ENCODE results near the gene KPNB1.

DNA sequence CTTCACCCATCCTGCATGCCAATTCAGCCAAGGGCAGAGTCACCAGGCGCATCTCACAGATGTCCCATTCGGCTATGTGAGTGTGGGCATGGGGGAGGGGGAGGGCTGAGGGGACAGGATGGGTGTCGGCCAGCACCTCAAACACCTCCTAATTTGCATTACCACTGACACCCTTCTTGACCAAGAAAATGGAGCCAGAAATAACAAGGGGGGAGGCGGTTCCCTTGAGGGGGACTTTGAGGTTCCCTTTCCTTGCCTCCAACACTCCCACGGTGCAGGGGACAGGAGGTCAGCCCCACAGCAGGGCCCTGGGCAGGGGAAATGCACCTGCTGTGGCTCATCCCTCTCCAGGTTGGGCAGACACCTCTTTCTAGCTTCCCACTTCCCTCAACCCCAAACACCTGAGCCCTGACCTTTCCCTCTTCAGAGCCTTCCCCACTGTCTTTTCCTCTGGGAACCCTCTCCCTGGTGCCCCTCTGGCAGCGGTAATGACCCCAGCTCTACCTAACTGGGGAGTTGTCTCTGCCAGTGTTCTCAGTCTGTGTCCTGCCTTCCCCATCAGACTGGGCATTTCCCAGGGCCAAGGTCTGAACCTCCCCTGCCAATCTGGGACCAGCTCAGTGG is 65.2 kb downstream of the KPNB1 start:
- no peak for TF ChIP-seq EP300 (IDR thresholded peaks at IDR 0.05; ENCODE audit: borderline replicate concordance in 1 of 2, low read depth in 2 of 2, low read length in 2 of 2)
- TF ChIP-seq SIRT6 (IDR thresholded peaks at IDR 0.05; ENCODE audit: low read length), result no peak
- TF ChIP-seq TAF1 (IDR thresholded peaks at IDR 0.05; ENCODE audit: low read depth, low read length), result no peak
- TF ChIP-seq POLR2A (IDR thresholded peaks at IDR 0.05; ENCODE audit: control extremely low read depth in 1 of 2, low read depth in 2 of 2, low read length in 2 of 2), result no peak
- TF ChIP-seq RAD21 (IDR thresholded peaks at IDR 0.05 in 1 of 2, conservative IDR thresholded peaks at IDR 0.05 in 1 of 2; ENCODE audit: low read depth in 2 of 2, low read length in 2 of 2), result no peak
- TF ChIP-seq CREB1 (IDR thresholded peaks at IDR 0.05), result no peak
- no peak for TF ChIP-seq EZH2 (IDR thresholded peaks at IDR 0.05; ENCODE audit: low read depth, low read length, severe bottlenecking)
- no peak for TF ChIP-seq POU5F1 (IDR thresholded peaks at IDR 0.05; ENCODE audit: low read depth, low read length)
- TF ChIP-seq, protein P1, sequence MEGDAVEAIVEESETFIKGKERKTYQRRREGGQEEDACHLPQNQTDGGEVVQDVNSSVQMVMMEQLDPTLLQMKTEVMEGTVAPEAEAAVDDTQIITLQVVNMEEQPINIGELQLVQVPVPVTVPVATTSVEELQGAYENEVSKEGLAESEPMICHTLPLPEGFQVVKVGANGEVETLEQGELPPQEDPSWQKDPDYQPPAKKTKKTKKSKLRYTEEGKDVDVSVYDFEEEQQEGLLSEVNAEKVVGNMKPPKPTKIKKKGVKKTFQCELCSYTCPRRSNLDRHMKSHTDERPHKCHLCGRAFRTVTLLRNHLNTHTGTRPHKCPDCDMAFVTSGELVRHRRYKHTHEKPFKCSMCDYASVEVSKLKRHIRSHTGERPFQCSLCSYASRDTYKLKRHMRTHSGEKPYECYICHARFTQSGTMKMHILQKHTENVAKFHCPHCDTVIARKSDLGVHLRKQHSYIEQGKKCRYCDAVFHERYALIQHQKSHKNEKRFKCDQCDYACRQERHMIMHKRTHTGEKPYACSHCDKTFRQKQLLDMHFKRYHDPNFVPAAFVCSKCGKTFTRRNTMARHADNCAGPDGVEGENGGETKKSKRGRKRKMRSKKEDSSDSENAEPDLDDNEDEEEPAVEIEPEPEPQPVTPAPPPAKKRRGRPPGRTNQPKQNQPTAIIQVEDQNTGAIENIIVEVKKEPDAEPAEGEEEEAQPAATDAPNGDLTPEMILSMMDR (IDR thresholded peaks at IDR 0.05; ENCODE audit: control extremely low read depth in 1 of 3, insufficient read depth in 1 of 3, low read depth in 1 of 3, low read length in 3 of 3), result no peak
- TF ChIP-seq PHF8 (conservative IDR thresholded peaks at IDR 0.05; ENCODE audit: low read depth, low read length), result no peak
- TF ChIP-seq EGR1 (IDR thresholded peaks at IDR 0.05; ENCODE audit: borderline replicate concordance, low read depth, low read length), result no peak
- TF ChIP-seq GABPA (IDR thresholded peaks at IDR 0.05; ENCODE audit: borderline replicate concordance, insufficient read depth, low read length), result no peak
